Activated naive CD4-positive, alpha-beta T cell treated with anti-CD3 and anti-CD28 coated beads for 36 hours (primary cell): ENCODE data around the gene CADM1. TPM values are rescaled to one million over a fixed set of nuclear protein-coding genes. Genes with fewer than 3 reads are reported as not detected.

Experiments used
- CTCF ChIA-PET: fragments of 350-600 bp; sonication (Branson Sonifier 250); formaldehyde crosslinking; loops from one replicate; lab custom pipeline; 2021; ENCODE audit warnings: antibody characterized with exemption; lab: Charles Lee
- DNase-seq: peaks from one replicate; pipeline ENCODE4 v3.0.0-alpha.2; 2020
- H3K27ac Mint-ChIP-seq: one replicate; pipeline ENCODE4 v1.8.0; 2021; ENCODE audit warnings: mild to moderate bottlenecking, mixed read lengths
- H3K27me3 Mint-ChIP-seq: one replicate; pipeline ENCODE4 v1.8.0; 2021; ENCODE audit warnings: low read depth, mixed read lengths
- H3K36me3 Mint-ChIP-seq: one replicate; pipeline ENCODE4 v1.8.0; 2021; ENCODE audit warnings: low read depth, mixed read lengths
- H3K4me1 Mint-ChIP-seq: one replicate; pipeline ENCODE4 v1.8.0; 2021; ENCODE audit warnings: low read depth, mixed read lengths
- H3K4me3 Mint-ChIP-seq: one replicate; pipeline ENCODE4 v1.8.0; 2021; ENCODE audit warnings: mild to moderate bottlenecking, moderate library complexity, mixed read lengths
- H3K9me3 Mint-ChIP-seq: one replicate; pipeline ENCODE4 v1.8.0; 2021; ENCODE audit warnings: mixed read lengths
- intact Hi-C: fragments of 100-400 bp; cut with micrococcal nuclease; formaldehyde crosslinking; loops from one replicate; pipeline ENCODE4 v1.15.1; 2023
- total RNA-seq, 2 experiments: library from RNA; stranded (reverse); gene quantifications; one replicate each; pipeline ENCODE4 v1.2.3, GENCODE V29; 2021

Gene CADM1
- total RNA-seq, 2 experiments from 2014 or later, result 0.24 TPM; not detected in 1

GRCh38 chr11:115347106-115347505 is 157.1 kb downstream of the CADM1 start:
- Mint-ChIP-seq H3K27me3 (peaks cover 7% of the 10 kb centered on the region), H3K36me3 (no peaks in the 10 kb centered on the region), H3K9me3 (no peaks in the 10 kb centered on the region), H3K4me3 (no peak overlapping the region), H3K27ac (no peak overlapping the region), H3K4me1 (no peaks in the 10 kb centered on the region)
- no peak for DNase-seq
- CTCF ChIA-PET, result no interaction called here
- intact Hi-C loops, result no loop called here

- intact Hi-C loops, result no loop called here
- CTCF ChIA-PET, result no interaction called here
- Mint-ChIP-seq H3K4me3 (no peak overlapping the region), H3K9me3 (no peaks in the 10 kb centered on the region), H3K4me1 (no peaks in the 10 kb centered on the region), H3K27ac (no peak overlapping the region), H3K36me3 (no peaks in the 10 kb centered on the region), H3K27me3 (peaks cover 9% of the 10 kb centered on the region)
- DNase-seq, result no peak
Observed at GRCh38 chr11:115345840-115346239, 158.4 kb downstream of the CADM1 start.

- Mint-ChIP-seq H3K27ac (no peak overlapping the region), H3K4me3 (no peak overlapping the region), H3K27me3 (peaks cover 9% of the 10 kb centered on the region), H3K36me3 (no peaks in the 10 kb centered on the region), H3K9me3 (no peaks in the 10 kb centered on the region), H3K4me1 (no peaks in the 10 kb centered on the region)
- CTCF ChIA-PET, result no interaction called here
- intact Hi-C loops, result no loop called here
- no peak for DNase-seq
Observed at GRCh38 chr11:115345361-115345760, 158.9 kb downstream of the CADM1 start.

GRCh38 chr11:115344846-115345245 is 159.4 kb downstream of the CADM1 start:
- CTCF ChIA-PET, result no interaction called here
- no peak for DNase-seq
- H3K27ac Mint-ChIP-seq, result no peak overlapping the region

GRCh38 chr11:115342142-115342541 is 162.1 kb downstream of the CADM1 start:
- Mint-ChIP-seq H3K4me3 (no peak overlapping the region), H3K36me3 (no peaks in the 10 kb centered on the region), H3K27me3 (peaks cover 9% of the 10 kb centered on the region), H3K9me3 (no peaks in the 10 kb centered on the region), H3K4me1 (no peaks in the 10 kb centered on the region), H3K27ac (no peak overlapping the region)
- CTCF ChIA-PET, result no interaction called here
- DNase-seq, result no peak
- intact Hi-C loops, result no loop called here

More at GRCh38 chr11:115344846-115345245, 159.4 kb downstream of the CADM1 start:
- no peaks in the 10 kb centered on the region for H3K4me1 Mint-ChIP-seq
- H3K4me3 Mint-ChIP-seq, result no peak overlapping the region
- intact Hi-C loops, result no loop called here
- no peaks in the 10 kb centered on the region for H3K9me3 Mint-ChIP-seq
- H3K36me3 Mint-ChIP-seq, result no peaks in the 10 kb centered on the region
- H3K27me3 Mint-ChIP-seq, result peaks cover 7% of the 10 kb centered on the region

GRCh38 chr11:115340874-115341273 is 163.3 kb downstream of the CADM1 start:
- Mint-ChIP-seq H3K4me1 (no peaks in the 10 kb centered on the region), H3K27ac (no peak overlapping the region), H3K9me3 (no peaks in the 10 kb centered on the region), H3K4me3 (no peak overlapping the region), H3K27me3 (peaks cover 9% of the 10 kb centered on the region), H3K36me3 (no peaks in the 10 kb centered on the region)
- no peak for DNase-seq
- intact Hi-C loops, result no loop called here
- CTCF ChIA-PET, result no interaction called here

GRCh38 chr11:115338476-115338875 is 165.7 kb downstream of the CADM1 start:
- CTCF ChIA-PET, result no interaction called here
- intact Hi-C loops, result loop anchor here (5.0 kb wide), 2 partner anchors 164 to 884 kb away; partner anchors contain the start of gene CADM1
- H3K27me3 Mint-ChIP-seq, result peaks cover 6% of the 10 kb centered on the region

GRCh38 chr11:115334932-115335788 is 169.1 kb downstream of the CADM1 start:
- Mint-ChIP-seq H3K36me3 (no peaks in the 10 kb centered on the region), H3K9me3 (no peaks in the 10 kb centered on the region), H3K4me3 (no peak overlapping the region), H3K27ac (no peak overlapping the region), H3K27me3 (peaks cover 7% of the 10 kb centered on the region), H3K4me1 (no peaks in the 10 kb centered on the region)
- intact Hi-C loops, result loop anchor here (1.0 to 5.0 kb wide), 3 partner anchors 167 to 941 kb away; partner anchors contain the start of gene CADM1
- no peak for DNase-seq
- CTCF ChIA-PET, result interaction anchor here (1.0 kb wide), 1 partner anchor 10 kb away, joined by 5 read pairs; no protein-coding TSS in a partner anchor

More at GRCh38 chr11:115338476-115338875, 165.7 kb downstream of the CADM1 start:
- no peaks in the 10 kb centered on the region for H3K36me3 Mint-ChIP-seq
- H3K27ac Mint-ChIP-seq, result no peak overlapping the region
- H3K4me1 Mint-ChIP-seq, result no peaks in the 10 kb centered on the region
- H3K4me3 Mint-ChIP-seq, result no peak overlapping the region
- no peak for DNase-seq
- no peaks in the 10 kb centered on the region for H3K9me3 Mint-ChIP-seq

- DNase-seq, result no peak
- H3K36me3 Mint-ChIP-seq, result no peaks in the 10 kb centered on the region
- H3K27ac Mint-ChIP-seq, result no peak overlapping the region
- intact Hi-C loops, result no loop called here
- CTCF ChIA-PET, result interaction anchor here (1.0 kb wide), 1 partner anchor 49 kb away, joined by 3 read pairs; no protein-coding TSS in a partner anchor
- H3K4me1 Mint-ChIP-seq, result no peaks in the 10 kb centered on the region
- H3K9me3 Mint-ChIP-seq, result no peaks in the 10 kb centered on the region
- peaks cover 7% of the 10 kb centered on the region for H3K27me3 Mint-ChIP-seq
- H3K4me3 Mint-ChIP-seq, result no peak overlapping the region
Observed at GRCh38 chr11:115333949-115334348, 170.3 kb downstream of the CADM1 start.

- Mint-ChIP-seq H3K4me1 (no peaks in the 10 kb centered on the region), H3K4me3 (no peak overlapping the region), H3K27ac (no peak overlapping the region), H3K9me3 (no peaks in the 10 kb centered on the region), H3K36me3 (no peaks in the 10 kb centered on the region), H3K27me3 (peaks cover 7% of the 10 kb centered on the region)
- DNase-seq, result no peak
- intact Hi-C loops, result no loop called here
- CTCF ChIA-PET, result interaction anchor here (0.7 to 1.0 kb wide), 3 partner anchors 7 to 184 kb away, joined by 3 to 4 read pairs (median 3); no protein-coding TSS in a partner anchor
Observed at GRCh38 chr11:115333121-115333520, 171.1 kb downstream of the CADM1 start.

GRCh38 chr11:115330684-115331482 is 173.3 kb downstream of the CADM1 start:
- intact Hi-C loops, result no loop called here
- Mint-ChIP-seq H3K4me3 (no peak overlapping the region), H3K9me3 (no peaks in the 10 kb centered on the region), H3K4me1 (no peaks in the 10 kb centered on the region), H3K36me3 (no peaks in the 10 kb centered on the region), H3K27me3 (peaks cover 5% of the 10 kb centered on the region), H3K27ac (no peak overlapping the region)
- CTCF ChIA-PET, result interaction anchor here (0.6 kb wide), 1 partner anchor 265 kb away, joined by 3 read pairs; no protein-coding TSS in a partner anchor
- DNase-seq, result no peak

- no peaks in the 10 kb centered on the region for H3K9me3 Mint-ChIP-seq
- no peak overlapping the region for H3K4me3 Mint-ChIP-seq
- CTCF ChIA-PET, result interaction anchor here (0.7 kb wide), 1 partner anchor 63 kb away, joined by 3 read pairs; no protein-coding TSS in a partner anchor
- peaks cover 5% of the 10 kb centered on the region for H3K27me3 Mint-ChIP-seq
- H3K4me1 Mint-ChIP-seq, result peaks cover 2% of the 10 kb centered on the region
- intact Hi-C loops, result loop anchor here (5.0 kb wide), 1 partner anchor 1366 kb away; no protein-coding TSS in a partner anchor
- DNase-seq, result no peak
- H3K27ac Mint-ChIP-seq, result no peak overlapping the region
- no peaks in the 10 kb centered on the region for H3K36me3 Mint-ChIP-seq
Observed at GRCh38 chr11:115326526-115326925, 177.7 kb downstream of the CADM1 start.
